A673 (cell line): ENCODE data around the gene MICU1. TPM values are rescaled to one million over a fixed set of nuclear protein-coding genes. Genes with fewer than 3 reads are reported as not detected.

Experiments used
- BruUV-seq: library from RNA; stranded (reverse); fragments of 400-500 nt; replicated peaks from 2 replicates; lab custom pipeline; 2021; lab: Mats Ljungman, UMichigan
- CTCF ChIA-PET: fragments of 300-600 bp; sonication (Branson Sonifier 250); formaldehyde crosslinking; loops from one replicate; lab custom pipeline; 2022; ENCODE audit warnings: antibody characterized with exemption; lab: Charles Lee
- POLR2A ChIA-PET: fragments of 300-600 bp; sonication (Branson Sonifier 250); formaldehyde crosslinking; loops from one replicate; lab custom pipeline; 2022; ENCODE audit warnings: antibody characterized with exemption; ENCODE audit not compliant: low non-redundant PET; lab: Charles Lee
- DNase-seq: peaks from one replicate; pipeline ENCODE4 v3.0.0-alpha.2; 2015; ENCODE audit warnings: low spot score
- H3K27ac ChIP-seq: fragments of 200-600 bp; sonication (generic); 2 replicates; pipeline ENCODE4 v1.5.1; 2016; ENCODE audit warnings: mixed run types, low read depth, mild to moderate bottlenecking, mixed read lengths, antibody characterized with exemption, low read length; ENCODE audit not compliant: poor library complexity, severe bottlenecking
- H3K27me3 ChIP-seq: fragments of 200-600 bp; sonication (generic); replicated peaks from 2 replicates; pipeline ENCODE4 v1.6.1; 2017; ENCODE audit warnings: mixed run types, low read depth, mild to moderate bottlenecking, mixed read lengths, antibody characterized with exemption, low read length; ENCODE audit not compliant: insufficient read depth, poor library complexity
- H3K36me3 ChIP-seq: fragments of 200-600 bp; sonication (generic); 2 replicates; pipeline ENCODE4 v1.6.1; 2016; ENCODE audit warnings: mixed run types, mild to moderate bottlenecking, mixed read lengths, antibody characterized with exemption, low read length; ENCODE audit not compliant: insufficient read depth, poor library complexity, severe bottlenecking
- H3K4me1 ChIP-seq: fragments of 200-600 bp; sonication (generic); 2 replicates; pipeline ENCODE4 v1.6.1; 2017; ENCODE audit warnings: mixed run types, mild to moderate bottlenecking, mixed read lengths, antibody characterized with exemption, low read length; ENCODE audit not compliant: insufficient read depth, poor library complexity, severe bottlenecking
- H3K4me3 ChIP-seq: fragments of 200-600 bp; sonication (generic); 2 replicates; pipeline ENCODE4 v1.5.1; 2016; ENCODE audit warnings: low read depth, mixed run types, mild to moderate bottlenecking, mixed read lengths, low read length; ENCODE audit not compliant: poor library complexity, severe bottlenecking
- H3K9me3 ChIP-seq: fragments of 200-600 bp; sonication (generic); 2 replicates; pipeline ENCODE4 v1.6.1; 2016; ENCODE audit warnings: mixed run types, low read depth, mild to moderate bottlenecking, mixed read lengths, antibody characterized with exemption, low read length; ENCODE audit not compliant: poor library complexity, severe bottlenecking
- CTCF ChIP-seq: fragments of 300-800, 200-600 bp; sonication (generic); conservative IDR thresholded peaks from 2 replicates; pipeline ENCODE4 v1.5.1; 2017; ENCODE audit warnings: low read depth, mild to moderate bottlenecking, antibody characterized with exemption, low read length, moderate library complexity, mixed read lengths
- EZH2 ChIP-seq: fragments of 200-600 bp; sonication (generic); IDR thresholded peaks from 2 replicates; pipeline ENCODE4 v1.6.1; 2017; ENCODE audit warnings: borderline replicate concordance, low read depth, mild to moderate bottlenecking, mixed read lengths, antibody characterized with exemption, low read length; ENCODE audit not compliant: poor library complexity, severe bottlenecking
- intact Hi-C: fragments of 100-400 bp; cut with micrococcal nuclease; formaldehyde crosslinking; loops from one replicate; pipeline ENCODE4 v1.10.0; 2022; ENCODE audit not compliant: unreplicated experiment
- total RNA-seq: library from RNA; stranded (reverse); gene quantifications from 2 replicates; pipeline ENCODE4 v1.2.3, GENCODE V29; 2021

The MICU1 gene
- total RNA-seq, 1 experiment from 2014 or later: 37.7 TPM

GRCh38 chr10:72561745-72562166, 64.1 kb downstream of the MICU1 start:
- DNase-seq: no peak
- intact Hi-C loops: no loop called here
- CTCF ChIA-PET: no interaction called here

GRCh38 chr10:72557362-72557761, 68.5 kb downstream of the MICU1 start:
- ChIA-PET POLR2A (no interaction called here), CTCF (no interaction called here)
- intact Hi-C loops: no loop called here
- Histone ChIP-seq H3K4me3 (no peak overlapping the region), H3K27ac (no peak overlapping the region), H3K27me3 (no peaks in the 10 kb centered on the region), H3K4me1 (no peaks in the 10 kb centered on the region), H3K9me3 (no peaks in the 10 kb centered on the region), H3K36me3 (no peaks in the 10 kb centered on the region)
- no TSS peak for BruUV-seq
- TF ChIP-seq EZH2 (no peak), CTCF (no peak)
- DNase-seq: no peak

More at GRCh38 chr10:72561745-72562166, 64.1 kb downstream of the MICU1 start:
- Histone ChIP-seq H3K9me3 (no peaks in the 10 kb centered on the region), H3K4me1 (no peaks in the 10 kb centered on the region), H3K4me3 (no peak overlapping the region), H3K27ac (no peak overlapping the region), H3K36me3 (no peaks in the 10 kb centered on the region), H3K27me3 (no peaks in the 10 kb centered on the region)
- no peak for TF ChIP-seq CTCF
- no peak for TF ChIP-seq EZH2
- no TSS peak for BruUV-seq
- POLR2A ChIA-PET: no interaction called here

GRCh38 chr10:72552857-72553256, 73.0 kb downstream of the MICU1 start:
- no peaks in the 10 kb centered on the region for H3K4me1 ChIP-seq
- no peaks in the 10 kb centered on the region for H3K9me3 ChIP-seq
- TF ChIP-seq EZH2 (no peak), CTCF (no peak)
- DNase-seq: peak; percentile 13
- H3K4me3 ChIP-seq: no peak overlapping the region
- peaks cover 10% of the 10 kb centered on the region for H3K36me3 ChIP-seq
- no TSS peak for BruUV-seq
- H3K27ac ChIP-seq: no peak overlapping the region
- no peaks in the 10 kb centered on the region for H3K27me3 ChIP-seq
- ChIA-PET CTCF (no interaction called here), POLR2A (no interaction called here)
- intact Hi-C loops: no loop called here
